ENCODE measurements around the gene PCDHGC5.

Gene PCDHGC5

DNA sequence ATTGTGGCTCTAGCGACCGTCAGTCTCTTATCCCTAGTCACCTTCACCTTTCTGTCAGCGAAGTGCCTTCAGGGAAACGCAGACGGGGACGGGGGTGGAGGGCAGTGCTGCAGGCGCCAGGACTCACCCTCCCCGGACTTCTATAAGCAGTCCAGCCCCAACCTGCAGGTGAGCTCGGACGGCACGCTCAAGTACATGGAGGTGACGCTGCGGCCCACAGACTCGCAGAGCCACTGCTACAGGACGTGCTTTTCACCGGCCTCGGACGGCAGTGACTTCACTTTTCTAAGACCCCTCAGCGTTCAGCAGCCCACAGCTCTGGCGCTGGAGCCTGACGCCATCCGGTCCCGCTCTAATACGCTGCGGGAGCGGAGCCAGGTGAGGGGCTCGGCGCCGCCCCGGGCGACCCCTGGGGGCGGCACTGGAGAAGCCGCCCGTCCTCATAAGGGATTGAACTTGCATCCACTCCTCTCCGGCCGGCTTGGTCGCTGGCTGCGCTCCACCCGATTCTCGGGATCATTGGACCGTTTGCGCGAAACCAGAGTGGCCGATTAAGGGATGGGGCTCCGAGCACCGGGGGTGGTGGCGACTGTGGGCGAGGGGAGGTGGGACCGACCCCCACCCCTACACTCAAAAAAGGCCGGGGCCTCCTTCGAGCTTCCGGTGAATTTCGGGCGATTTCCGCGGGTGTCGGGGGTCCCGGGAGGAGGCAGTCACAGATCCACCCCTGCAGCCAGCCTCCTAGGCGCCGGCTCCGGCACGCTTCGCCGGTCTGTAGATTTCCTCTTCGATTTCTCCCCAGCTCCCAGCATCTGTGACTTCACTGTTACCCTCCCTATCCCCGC is 2.7 kb downstream of the PCDHGC5 start:
- DNase-seq: no peak

DNA sequence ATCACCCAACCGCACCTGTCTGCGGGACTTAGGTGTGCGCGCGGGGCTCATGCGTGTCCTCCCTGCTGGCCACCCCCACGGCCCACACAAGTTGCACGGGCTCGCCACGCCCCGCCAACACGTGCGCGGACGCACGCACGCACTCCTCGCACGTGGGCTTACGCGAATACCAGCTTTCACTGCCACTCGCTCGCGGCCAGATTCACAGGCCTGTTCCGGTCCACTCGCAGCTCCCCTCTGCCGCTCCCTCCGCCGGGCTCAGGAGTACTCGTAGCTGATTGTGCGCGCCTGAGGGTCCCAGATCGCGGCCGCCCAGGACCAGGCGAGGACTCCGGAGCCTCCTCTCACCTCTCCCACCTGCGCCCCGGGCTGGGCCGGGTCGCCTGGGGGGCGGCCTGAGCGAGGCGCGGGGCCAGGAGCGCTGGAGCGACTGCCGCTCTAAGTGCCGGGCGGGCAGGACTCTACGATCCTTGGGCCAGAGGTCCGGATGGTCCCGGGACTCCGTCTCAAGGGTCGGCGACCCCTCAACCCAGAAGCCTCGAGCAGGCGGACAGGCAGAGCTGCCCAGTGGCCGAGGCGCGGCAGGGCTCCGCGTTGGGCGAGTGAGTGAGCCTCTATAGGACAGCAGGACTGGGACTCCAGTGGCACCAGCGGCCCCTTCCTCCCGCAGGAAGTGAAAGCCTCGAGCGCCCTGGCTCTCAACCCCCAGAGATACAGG is 3.4 kb downstream of the PCDHGC5 start:
- DNase-seq: no peak

DNA sequence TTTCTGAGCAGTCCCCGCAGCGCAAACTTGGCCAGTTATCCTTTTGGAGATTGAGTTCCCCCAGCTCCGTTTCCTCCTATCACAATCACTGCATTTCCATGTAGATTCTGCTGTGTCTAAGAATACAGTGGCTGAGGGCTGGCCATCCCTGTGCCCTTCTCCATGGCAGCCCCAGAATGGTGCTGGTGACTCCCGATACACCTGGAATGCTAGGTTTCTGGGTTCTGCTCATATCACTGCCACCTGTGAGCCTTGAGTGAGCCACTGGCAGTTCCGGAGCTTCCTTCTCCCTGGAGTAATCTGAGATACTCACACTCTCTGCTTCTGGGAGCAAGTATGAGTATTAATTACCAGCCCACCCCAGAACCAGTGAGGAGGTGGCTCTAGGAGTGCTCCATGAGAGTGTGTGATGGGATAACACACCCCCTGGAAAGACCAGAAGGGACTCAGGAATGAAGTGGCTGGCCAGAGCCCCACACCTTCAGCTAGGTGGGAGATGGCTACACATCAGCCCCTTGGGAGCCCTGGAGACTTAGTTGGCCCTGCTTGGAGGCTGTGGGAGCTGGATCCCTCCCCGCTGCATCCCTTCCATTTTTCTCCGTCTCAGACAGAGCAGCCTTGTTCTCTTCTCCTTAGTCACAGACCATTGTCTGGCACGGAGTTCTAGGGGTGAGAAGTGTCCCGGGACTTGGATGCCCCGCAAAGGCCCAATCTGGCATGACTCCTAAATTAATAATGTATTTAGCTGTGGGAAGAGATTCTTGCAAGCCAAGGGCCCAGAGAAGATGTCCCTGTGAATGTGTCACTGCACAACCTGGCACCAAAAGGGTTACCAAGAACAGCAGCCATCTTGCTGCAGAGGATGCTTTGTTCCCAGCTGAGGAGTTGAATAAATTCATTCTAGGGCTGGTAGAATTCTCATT is 4.9 kb downstream of the PCDHGC5 start:
- no peak for DNase-seq

DNA sequence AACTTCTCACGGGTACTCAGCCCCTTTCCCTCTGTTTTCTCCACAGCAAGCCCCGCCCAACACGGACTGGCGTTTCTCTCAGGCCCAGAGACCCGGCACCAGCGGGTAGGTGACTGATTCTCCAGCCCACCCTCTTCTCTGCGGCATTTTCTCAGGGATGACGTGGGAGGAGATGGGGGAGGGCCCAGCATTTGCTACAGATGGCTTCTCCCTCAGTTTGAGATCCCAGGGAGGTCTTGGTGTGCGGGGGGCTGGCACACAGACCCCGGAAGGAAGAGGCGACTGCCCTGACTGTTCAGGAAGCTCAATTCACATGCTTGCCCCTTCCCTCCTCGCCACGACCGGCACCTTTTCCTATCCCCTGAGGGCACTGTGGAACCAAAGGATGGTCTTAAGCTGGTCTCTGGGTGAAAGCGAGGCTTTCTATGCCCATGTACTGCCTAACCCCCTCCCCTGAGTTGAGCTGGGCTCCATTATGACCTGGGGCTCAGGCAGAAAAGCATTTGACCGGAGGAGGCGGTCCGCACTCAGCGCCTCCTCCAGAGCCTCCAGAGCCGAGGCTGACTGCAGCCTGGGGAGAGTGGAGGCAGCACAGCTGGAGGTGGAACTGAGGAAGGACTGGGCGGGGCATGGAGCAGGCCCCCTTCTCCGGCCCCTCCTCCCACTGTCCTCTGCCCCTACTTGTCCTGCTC is 6.0 kb downstream of the PCDHGC5 start:
- DNase-seq: no peak

DNA sequence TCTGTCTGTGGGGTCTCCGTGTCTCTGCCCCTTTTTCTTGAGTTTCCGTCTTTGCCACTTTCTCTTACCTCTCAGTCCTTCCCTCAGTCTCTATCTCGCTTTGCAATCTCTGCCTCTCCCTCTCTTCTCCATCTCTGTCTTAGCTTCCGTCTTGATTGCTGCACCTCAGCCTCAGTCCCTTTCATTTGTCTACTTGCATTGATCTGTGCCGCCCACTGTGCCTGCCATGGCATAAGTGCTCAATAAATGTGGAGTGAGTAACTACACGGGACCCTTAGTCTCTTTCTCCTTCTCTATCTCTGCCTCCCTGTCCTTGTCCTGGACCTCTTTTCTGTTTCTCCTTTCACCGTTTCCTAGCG is 6.6 kb downstream of the PCDHGC5 start:
- DNase-seq: no peak

DNA sequence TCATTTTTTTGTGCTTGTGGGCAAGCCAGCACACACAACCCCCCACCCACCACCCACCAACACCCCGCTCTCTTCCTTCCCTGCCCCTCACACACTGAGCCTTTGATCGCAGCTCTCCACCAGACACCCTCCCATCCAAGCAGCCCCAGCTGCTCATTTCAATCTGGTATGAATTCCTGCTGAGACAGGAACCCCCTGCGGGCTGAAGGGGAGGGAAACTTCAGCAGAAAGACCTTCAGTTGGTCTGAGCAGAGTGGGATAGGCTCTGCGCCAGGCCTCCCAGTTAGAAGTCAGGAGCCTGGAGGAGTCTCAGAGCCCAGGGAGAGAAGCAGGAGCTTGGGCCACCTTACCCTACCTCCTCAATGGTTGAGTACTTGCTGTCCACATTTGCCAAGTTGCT is 7.2 kb downstream of the PCDHGC5 start:
- no peak for DNase-seq

DNA sequence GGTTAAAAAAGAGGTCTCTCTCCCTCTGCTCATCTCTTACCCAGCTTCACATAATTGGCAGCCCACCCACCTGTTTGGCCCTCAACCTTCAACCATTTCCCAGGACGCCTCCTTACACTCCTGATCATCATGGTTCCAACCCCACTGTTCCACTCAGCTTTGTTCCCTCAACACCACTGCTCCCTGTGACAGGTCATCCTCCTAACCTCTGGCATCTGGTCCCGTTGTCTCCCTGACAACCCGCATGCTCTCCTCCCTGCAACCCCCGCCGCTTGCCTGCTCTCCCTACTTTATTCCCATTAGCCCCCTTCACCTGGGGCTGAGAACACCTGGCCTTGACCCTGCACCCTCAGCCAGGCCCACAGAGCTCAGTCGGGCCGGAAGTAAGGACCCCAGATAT is 12.9 kb downstream of the PCDHGC5 start:
- no peak for DNase-seq

DNA sequence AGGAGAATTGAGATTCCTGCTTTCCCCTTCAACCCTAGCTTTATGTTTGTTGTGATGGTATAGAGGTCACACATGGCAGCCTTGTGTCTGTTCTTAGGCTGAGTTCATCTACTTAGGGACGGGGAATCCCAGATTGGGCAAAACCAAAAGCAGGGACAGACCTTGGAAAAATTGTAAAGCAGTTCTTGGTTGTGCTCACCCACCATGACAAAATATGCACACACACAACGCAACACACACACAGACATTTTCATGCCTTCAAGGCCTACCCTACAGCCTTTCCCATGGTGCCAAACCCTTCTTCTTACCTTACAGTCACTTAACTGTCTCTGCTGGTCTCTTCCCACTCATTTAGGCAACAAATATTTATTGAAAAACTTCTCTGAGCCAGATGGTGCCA is 14.8 kb downstream of the PCDHGC5 start:
- DNase-seq: no peak

DNA sequence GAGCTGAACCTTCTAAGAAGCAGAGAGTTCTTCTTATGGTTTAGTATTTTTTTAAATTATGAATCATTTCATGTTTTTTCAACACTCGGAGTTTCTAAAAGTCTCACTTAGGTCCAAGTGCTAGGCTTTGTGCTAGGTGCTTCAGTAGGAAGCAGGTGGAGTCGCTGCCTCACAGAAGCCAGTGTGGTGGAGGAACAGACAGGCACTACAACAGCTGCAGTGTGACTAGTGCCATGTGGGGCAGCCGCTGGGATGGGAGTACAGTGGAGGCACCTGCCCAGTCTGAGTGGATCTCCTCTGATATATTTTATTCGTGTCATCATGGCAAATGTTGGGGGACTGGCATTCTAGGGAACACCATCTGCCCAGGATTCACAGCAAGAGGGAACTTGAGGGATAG is 15.3 kb downstream of the PCDHGC5 start:
- no peak for DNase-seq

DNA sequence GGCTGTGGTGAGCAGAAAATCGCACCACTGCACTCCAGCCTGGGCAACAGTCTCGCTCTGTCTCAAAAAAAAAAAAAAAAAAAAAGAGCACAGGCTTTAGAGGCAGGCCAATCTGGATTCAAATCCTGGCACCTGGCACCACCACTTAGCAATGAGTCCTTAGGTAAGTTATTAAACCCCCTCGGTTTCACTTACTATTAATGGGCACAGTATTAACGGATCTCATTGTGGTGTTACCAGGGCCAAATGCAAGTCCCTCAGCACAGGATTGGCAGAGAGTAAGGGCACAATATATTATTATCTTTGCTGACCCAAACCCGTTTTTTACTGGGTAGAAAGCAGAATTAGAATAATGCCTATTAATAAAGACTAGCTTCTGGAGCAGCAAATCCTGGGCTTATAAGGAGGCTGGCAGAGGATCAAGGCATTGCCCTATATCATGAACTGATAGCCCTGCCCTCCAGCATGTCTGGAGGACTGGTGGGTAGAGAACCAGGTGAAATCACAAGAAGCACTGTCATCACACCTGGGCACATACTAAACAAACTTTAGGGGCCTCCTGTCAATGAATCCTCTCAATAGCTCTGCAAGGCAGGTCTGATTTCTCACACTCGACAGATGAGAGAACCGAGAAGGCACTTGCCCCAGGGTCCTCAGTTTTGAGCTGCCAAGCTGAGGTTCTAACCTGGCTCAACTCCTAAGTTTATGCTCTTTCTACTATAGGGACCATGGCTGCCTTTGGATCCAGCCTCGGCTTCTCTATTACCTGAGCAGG is 17.7 kb downstream of the PCDHGC5 start:
- no peak for DNase-seq

DNA sequence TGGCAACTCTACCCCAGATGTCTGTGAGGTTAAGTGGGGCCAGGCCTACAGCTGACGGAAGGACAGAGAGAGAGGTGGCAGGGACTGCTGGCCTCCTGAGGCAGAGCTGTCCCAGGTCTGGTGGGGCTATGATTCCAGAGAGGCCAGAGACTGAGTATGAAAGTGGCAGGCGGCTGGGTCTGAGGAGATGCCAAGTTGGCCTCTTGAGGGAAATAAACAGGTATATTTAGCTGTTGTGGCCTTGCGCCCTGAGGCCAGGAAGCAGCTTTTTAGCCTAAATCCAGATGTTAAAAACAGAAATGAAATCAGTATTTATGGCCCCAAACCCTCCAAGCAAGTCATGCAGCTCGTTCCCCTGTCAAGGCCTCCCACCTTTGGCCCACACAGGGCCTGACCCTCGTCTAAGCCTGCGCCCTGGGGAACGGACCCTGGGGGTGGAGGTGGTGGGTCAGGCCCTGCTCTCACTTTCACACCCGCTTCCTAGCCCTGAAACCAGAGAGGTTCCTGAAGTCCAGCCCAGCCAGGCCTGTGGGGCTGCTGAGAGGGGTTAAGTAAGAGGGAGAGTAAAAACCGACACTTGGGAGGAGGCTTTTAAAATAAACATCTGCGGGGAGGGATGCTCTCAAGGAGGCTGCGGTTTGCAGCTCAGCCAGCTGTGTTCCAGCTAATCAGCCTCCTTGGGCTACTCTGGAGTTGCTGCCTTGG is 18.7 kb downstream of the PCDHGC5 start:
- DNase-seq: no peak

DNA sequence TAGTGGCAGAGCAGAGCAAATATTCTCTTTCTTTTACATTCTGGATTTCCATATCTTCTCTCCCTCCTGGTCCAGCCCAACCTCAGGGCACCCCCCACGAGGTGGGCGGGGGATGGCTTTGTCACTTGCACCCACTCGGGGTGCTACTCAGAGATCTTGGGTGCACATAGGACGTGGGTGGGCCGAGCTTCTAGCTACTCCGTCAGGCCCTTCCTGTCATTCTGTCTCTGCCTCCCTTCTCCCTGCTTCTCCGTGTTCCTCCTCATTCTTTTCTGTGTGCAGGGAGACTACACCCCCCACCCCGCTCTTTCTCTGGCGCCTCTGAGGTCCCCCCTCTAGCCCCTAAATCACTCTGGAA is 19.5 kb downstream of the PCDHGC5 start:
- no peak for DNase-seq

DNA sequence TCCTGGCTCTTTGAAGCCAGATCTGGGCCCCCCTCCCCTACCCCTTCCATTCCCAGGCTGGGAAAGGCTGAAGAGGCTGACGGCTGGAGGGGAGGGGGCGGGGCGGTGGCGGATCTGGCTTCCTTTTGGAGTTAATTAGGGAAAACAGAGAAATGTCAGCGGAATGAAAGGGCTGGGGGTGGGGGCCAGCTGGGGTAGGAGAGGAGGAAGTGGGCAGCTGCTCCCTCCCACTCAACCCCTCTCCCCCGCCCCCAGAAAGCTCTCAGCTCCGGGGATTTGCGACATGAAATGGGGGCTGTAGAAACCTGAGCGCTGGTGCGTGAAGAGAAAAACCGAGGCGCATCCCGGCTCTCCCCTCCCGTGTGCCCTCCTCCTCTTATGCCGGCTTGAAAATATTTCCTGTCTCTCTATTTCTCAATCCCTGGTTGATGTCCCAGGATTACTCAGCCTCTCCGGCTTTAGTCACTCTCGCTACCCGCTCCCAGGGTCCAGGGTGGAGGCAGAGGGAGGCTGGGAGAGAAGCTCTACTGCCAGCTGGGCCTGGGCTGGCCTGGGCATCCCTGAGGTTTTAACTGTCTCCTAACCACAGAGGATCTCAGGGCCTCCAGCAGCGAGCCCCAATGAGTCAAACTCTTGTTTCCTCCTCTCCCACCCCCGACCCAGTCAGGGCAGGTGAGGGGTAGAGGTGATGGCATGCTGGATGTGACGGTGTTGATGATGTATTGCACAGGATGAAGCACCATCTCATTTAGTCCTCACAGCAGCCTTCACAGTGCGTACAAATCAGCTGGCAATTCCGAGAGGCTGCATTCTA is 20.1 kb downstream of the PCDHGC5 start:
- DNase-seq: no peak

DNA sequence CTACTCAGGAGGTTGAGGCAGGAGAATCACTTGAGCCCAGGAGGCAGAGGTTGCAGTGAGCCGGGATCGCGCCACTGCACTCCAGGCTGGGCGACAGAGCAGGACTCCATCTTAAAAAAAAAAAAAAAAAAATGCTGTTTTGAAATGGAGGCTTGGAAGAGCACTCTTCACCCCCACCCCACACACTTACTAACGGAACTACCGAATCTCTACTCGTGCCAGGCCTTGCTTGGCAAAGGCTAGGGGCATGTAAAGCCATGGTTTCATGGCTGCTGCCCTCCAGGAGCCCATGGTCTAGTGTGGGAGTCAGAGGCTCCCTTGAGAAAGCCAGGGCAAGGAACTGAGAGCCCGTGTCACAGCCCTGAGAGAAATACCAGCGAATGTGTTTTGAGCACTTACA is 21.3 kb downstream of the PCDHGC5 start:
- no peak for DNase-seq

DNA sequence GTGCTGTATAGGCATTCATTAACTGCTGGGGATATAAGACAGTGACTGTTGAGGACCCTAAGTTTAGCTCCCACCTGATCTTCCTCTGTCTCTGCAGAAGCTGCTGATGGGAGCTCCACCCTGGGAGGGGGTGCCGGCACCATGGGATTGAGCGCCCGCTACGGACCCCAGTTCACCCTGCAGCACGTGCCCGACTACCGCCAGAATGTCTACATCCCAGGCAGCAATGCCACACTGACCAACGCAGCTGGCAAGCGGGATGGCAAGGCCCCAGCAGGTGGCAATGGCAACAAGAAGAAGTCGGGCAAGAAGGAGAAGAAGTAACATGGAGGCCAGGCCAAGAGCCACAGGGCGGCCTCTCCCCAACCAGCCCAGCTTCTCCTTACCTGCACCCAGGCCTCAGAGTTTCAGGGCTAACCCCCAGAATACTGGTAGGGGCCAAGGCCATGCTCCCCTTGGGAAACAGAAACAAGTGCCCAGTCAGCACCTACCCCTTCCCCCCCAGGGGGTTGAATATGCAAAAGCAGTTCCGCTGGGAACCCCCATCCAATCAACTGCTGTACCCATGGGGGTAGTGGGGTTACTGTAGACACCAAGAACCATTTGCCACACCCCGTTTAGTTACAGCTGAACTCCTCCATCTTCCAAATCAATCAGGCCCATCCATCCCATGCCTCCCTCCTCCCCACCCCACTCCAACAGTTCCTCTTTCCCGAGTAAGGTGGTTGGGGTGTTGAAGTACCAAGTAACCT is 22.1 kb downstream of the PCDHGC5 start:
- DNase-seq: no peak

DNA sequence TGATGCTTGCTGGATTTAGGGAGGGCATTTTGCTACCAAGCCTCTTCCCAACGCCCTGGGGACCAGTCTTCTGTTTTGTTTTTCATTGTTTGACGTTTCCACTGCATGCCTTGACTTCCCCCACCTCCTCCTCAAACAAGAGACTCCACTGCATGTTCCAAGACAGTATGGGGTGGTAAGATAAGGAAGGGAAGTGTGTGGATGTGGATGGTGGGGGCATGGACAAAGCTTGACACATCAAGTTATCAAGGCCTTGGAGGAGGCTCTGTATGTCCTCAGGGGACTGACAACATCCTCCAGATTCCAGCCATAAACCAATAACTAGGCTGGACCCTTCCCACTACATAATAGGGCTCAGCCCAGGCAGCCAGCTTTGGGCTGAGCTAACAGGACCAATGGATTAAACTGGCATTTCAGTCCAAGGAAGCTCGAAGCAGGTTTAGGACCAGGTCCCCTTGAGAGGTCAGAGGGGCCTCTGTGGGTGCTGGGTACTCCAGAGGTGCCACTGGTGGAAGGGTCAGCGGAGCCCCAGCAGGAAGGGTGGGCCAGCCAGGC is 23.0 kb downstream of the PCDHGC5 start:
- no peak for DNase-seq

DNA sequence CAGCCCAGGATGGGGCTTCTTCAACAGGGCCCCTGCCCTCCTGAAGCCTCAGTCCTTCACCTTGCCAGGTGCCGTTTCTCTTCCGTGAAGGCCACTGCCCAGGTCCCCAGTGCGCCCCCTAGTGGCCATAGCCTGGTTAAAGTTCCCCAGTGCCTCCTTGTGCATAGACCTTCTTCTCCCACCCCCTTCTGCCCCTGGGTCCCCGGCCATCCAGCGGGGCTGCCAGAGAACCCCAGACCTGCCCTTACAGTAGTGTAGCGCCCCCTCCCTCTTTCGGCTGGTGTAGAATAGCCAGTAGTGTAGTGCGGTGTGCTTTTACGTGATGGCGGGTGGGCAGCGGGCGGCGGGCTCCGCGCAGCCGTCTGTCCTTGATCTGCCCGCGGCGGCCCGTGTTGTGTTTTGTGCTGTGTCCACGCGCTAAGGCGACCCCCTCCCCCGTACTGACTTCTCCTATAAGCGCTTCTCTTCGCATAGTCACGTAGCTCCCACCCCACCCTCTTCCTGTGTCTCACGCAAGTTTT is 23.6 kb downstream of the PCDHGC5 start:
- DNase-seq: peak; percentile 85

DNA sequence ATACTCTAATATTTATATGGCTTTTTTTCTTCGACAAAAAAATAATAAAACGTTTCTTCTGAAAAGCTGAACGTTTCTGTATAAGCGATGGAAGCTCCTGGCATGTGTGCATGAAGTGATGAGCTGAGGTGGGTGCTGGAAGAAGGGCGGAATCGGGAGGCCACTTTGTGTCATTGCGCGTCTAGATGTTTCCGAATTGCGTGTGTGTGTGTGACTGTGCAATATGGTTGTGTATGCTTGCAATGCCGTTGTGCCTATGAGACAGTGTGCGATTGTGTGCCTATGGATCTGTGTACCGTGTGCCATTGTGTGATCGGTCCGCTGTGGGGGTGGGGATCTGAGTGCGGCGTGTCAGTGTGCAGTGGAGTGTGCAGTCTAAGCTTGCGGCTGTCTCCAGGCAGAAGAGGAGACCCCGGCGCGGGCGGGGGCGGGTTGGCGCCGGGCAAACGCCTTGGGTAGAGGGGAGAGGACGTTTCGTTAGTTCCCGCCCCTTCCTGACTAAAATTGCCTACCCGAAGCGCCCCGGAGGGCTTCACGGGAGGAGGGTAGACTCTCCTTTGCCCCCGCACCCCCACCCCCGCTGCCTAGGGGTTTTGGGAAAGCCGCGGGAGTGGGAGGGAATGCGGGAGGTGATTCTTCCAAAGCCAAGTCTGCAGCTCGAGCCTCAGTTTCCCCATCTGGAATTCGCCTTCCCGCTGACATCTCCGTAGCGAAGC is 24.2 kb downstream of the PCDHGC5 start:
- peak; percentile 25 for DNase-seq
